Fibroblast of the aortic adventitia (primary cell): ENCODE measurements around the gene NCAN. TPM values are rescaled to one million over a fixed set of nuclear protein-coding genes. Genes with fewer than 3 reads are reported as not detected.
A peak's percentile ranks its signal among the peaks of the same experiment; 100 is the strongest.

Experiments used
- DNase-seq: peaks from one replicate; pipeline ENCODE4 v3.0.0-alpha.2; 2010; ENCODE audit warnings: low read depth
- H3K4me3 ChIP-seq: 2 replicates; pipeline ENCODE4 v1.5.1; 2011; ENCODE audit warnings: low read depth, mild to moderate bottlenecking, control low read depth, low read length, moderate library complexity
- total RNA-seq: library from RNA; depleted of rRNA; stranded (reverse); fragments of >200 nt; gene quantifications from 2 replicates; pipeline ENCODE4 v1.2.3, GENCODE V29; 2012; ENCODE audit warnings: low replicate concordance
- TF ChIP-seq, protein P1 (sequence below): IDR thresholded peaks from 2 replicates; pipeline ENCODE4 v1.5.1; 2011; ENCODE audit warnings: mild to moderate bottlenecking, low read length, control low read depth, inconsistent platforms; ENCODE audit not compliant: insufficient read depth

The NCAN gene
- total RNA-seq, 1 donor: not detected

DNA sequence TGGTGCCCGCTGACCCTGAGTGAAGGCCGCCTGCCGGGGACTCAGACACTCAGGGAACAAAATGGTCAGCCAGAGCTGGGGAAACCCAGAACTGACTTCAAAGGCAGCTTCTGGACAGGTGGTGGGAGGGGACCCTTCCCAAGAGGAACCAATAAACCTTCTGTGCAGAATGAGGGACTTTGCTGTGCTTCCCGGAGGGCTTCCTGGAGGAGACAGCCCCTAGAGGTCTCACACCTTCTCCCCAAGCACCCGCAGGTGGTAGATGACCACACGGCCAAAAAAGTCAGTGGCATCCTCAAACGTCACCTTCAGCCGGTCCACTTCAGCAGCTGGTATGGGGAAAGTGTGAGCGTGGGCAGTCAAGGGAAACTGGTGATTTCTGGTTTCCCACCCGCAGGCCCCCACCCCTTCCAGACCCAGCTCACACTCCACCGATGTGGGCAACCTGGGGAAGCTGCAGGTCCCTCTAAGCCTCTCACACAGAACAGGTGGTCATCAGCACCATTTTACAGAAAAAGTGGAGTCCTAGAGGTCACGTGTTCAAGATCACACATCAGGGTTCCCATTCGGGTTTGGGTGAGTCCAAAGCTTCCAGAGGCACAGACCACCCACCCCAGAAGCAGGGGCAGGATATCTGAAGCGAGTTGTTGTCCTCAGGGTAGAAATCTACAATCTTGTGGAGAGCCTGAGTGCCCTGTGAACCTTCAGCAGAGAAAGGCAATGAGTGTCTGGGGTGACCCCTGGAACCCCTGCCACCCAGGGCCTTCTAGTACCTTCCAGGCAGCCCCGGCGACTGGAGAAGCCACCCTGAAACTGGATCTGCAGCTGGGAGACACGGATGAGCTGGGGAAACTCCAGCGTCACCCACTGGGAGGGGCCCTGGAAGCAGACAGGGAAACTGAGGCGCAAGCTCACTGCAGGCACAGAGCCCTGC, 9.8 kb upstream of the NCAN start:
- no peak for DNase-seq
- H3K4me3 ChIP-seq: peak overlapping the region; percentile 82
- TF ChIP-seq, protein P1, sequence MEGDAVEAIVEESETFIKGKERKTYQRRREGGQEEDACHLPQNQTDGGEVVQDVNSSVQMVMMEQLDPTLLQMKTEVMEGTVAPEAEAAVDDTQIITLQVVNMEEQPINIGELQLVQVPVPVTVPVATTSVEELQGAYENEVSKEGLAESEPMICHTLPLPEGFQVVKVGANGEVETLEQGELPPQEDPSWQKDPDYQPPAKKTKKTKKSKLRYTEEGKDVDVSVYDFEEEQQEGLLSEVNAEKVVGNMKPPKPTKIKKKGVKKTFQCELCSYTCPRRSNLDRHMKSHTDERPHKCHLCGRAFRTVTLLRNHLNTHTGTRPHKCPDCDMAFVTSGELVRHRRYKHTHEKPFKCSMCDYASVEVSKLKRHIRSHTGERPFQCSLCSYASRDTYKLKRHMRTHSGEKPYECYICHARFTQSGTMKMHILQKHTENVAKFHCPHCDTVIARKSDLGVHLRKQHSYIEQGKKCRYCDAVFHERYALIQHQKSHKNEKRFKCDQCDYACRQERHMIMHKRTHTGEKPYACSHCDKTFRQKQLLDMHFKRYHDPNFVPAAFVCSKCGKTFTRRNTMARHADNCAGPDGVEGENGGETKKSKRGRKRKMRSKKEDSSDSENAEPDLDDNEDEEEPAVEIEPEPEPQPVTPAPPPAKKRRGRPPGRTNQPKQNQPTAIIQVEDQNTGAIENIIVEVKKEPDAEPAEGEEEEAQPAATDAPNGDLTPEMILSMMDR: no peak

DNA sequence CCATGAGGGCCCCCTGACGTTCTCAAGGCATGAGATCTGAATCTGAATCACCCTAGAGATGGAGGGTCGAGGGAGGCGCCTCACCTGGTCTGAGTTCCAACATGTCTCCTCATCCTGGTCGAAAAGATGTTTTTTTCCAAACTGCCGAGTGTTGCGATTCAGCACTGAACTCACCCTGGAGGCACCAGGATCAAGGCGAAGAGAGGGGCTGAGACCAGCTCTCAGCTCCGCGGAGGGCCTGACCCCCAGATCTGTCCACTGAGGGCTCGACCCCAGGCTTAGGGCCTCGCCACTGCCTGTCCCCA, 9.1 kb upstream of the NCAN start:
- H3K4me3 ChIP-seq: peak overlapping the region; percentile 82
- TF ChIP-seq, protein P1: no peak
- no peak for DNase-seq

DNA sequence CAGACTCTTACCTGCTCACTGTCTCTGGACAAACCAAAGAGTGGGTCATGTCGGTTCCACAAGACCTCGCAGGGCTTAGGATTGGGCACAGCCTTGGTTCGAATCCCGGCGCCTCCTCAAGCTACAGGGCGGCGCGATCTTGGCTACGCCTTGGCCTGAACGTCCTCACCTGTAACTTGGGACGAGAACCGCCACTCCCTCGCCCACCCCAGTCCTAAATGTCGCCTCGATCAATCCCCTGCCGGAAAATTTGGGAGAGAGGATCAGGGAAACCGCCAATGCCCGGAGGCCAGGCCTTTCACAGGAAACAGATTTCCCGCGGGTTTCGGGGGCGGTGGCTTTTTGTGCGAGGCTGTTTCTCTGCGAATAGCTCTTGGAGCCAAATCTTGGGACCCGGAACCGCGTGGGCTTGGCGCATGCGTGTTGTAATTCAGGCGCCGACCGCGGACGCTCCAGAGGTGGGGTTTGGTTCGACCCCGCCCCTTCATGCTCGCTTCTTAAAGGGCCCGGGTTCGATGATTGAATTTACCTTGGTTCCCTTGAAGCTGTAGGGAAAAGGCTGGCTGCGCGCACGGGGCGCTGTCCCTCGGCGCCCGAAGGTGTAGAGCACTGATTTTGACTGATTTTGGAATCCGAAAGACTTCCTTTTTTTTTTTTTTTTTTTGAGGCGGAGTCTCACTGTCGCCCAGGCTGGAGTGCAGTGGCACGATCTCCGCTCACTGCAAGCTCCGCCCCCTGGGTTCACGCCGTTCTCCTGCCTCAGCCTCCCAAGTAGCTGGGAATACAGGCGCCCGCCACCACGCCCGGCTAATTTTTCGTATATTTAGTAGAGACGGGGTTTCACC, 8.5 kb upstream of the NCAN start, which contains the start of gene NR2C2AP:
Gene NR2C2AP (minus strand): TSS at position 403 of the 845 bp plus-strand sequence. CDS start 354 bp downstream, at position 49.
- TF ChIP-seq, protein P1: no peak
- peak; percentile 93 for DNase-seq
- peak within 1 kb of the TSS; percentile 82 for H3K4me3 ChIP-seq

DNA sequence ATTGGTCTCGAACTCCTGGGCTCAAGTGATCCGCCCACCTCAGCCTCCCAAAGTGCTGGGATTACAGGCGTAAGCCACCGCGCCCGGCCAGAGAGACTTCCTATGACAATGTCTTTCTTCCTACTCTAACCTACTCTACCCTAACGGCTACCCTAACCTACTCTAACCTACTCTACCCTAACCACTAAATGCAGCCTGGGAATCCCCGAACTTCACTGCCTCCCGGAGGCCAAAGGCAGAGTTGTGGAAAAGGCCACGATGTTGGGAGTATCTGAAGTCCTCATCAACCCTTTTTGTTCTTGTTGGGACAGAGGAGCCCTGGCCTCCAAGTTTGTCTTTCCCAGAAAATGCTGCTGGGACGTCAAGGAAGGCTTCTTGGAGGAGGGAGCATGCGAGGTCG, 7.6 kb upstream of the NCAN start:
- no peak for DNase-seq
- TF ChIP-seq, protein P1: no peak
- no peak overlapping the region for H3K4me3 ChIP-seq

DNA sequence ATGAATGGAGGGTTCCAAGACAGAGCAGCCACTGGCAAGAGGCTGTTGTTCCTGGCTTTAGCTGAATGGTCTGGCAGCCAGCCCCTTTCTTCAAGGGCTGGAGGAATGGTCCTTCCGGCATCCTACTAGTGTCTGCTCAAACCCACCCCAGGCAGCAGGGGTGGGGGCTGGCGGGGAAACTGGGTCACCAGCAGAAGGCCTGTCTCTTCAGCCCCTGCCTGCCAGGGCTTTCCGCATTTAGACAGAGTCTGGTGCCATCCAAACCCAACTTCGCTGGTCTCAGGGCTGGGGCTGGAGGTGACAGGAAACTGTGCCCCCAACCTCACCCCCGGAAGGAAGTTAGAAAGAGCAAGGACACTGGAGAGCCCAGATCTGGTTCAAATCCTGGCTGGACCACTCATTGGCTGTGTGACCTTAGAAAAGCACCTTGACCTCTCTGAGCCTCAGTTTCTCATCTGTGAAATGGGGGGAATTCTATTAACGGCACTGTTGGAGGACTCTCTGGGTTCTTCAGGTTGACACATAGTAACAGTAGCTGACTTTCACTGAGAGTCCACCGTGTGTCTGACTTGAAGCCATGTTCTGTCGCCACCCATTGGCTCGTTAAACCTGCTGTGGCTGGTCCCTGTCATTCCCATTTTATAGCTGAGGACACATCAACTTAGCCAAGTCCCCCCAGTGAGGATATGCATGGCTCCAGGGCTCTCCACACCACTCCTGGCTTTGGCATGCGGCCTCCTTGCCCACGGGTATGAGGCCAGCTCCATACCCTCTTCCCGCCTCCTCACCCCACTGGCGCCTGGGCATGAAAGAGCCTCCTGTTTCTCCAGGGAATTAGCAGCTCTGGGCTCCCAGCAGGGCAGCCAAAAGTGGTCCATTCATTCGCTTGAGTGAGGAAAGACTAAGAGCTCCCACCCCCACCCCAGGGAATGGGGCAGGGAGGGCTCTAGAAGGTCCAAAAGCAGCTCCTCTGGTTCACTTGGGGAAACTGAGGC, 6.0 kb upstream of the NCAN start:
- H3K4me3 ChIP-seq: no peak overlapping the region
- no peak for DNase-seq
- TF ChIP-seq, protein P1: no peak

DNA sequence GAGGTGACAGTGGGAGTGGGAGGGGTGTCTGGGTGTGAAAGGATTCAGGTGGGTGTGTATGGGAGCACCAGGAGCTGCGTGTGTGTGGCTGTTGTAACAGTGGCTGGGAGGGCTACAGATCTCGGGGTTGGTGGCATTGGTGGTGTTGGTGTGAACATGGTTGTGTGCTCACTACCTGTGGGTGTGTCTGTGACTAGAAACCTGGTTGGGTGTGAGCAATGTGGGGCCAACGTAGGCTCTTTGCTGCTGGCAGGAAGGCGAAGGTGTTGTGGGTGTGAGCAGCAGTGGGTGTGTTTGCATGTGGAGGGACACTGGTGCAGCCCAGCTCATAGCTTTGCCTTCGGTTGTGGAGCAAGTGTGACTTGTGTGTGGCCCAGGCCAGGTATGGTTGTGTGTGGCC, 4.8 kb upstream of the NCAN start:
- TF ChIP-seq, protein P1: no peak
- no peak for DNase-seq
- no peak overlapping the region for H3K4me3 ChIP-seq
